ENCODE data around the gene RHOF.

DNA sequence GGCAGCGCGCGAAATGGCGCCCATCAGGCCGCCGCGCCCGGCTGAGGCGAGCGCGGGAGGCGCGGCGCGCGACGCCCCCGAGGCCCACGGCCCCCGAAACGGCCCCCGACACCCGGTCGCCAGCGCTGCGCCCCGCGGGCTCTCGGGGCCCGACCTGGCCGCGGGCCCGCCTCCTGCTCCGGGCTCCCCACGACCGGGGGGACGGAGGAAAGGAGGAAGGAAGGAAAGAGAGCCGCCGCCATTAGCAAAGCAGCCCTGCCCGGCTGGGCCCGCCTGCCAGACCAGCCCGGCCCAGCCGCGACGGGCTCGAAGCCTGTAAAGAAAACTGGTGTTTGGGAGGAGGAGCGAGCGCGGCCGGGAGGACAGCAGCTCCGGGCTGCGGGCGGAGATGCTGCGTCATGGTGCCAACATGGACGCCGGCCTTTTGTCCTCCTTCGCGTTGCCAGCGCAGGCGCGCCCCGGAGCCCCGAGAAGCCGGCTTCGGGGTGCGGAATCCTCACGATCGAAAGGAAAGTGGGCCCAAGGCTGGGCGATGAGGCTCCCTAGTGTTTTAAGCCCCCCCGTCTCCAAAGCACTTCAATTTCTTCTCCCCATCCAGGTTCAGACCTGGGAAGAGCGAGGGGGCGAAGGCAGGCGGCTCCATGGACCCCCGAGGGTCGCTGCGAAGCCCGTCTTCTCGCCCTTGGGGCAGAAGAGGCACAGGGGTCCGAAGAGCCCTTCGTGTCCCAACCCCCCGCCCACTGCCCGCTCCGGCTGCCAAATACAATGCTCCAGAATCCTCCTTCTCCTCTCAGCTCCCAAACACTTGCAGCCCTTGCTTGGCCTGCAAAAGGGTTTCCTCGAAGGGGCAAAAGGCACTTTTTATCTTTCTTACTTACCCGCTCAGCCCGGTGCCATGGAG is 7.5 kb upstream of the RHOF start:
- TF ChIP-seq, protein P1, sequence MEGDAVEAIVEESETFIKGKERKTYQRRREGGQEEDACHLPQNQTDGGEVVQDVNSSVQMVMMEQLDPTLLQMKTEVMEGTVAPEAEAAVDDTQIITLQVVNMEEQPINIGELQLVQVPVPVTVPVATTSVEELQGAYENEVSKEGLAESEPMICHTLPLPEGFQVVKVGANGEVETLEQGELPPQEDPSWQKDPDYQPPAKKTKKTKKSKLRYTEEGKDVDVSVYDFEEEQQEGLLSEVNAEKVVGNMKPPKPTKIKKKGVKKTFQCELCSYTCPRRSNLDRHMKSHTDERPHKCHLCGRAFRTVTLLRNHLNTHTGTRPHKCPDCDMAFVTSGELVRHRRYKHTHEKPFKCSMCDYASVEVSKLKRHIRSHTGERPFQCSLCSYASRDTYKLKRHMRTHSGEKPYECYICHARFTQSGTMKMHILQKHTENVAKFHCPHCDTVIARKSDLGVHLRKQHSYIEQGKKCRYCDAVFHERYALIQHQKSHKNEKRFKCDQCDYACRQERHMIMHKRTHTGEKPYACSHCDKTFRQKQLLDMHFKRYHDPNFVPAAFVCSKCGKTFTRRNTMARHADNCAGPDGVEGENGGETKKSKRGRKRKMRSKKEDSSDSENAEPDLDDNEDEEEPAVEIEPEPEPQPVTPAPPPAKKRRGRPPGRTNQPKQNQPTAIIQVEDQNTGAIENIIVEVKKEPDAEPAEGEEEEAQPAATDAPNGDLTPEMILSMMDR (conservative IDR thresholded peaks at IDR 0.05; ENCODE audit: low read depth, low read length) = no peak
- TF ChIP-seq EZH2phosphoT487 (IDR thresholded peaks at IDR 0.05; ENCODE audit: borderline replicate concordance, low read length) (no peak), EZH2 (IDR thresholded peaks at IDR 0.05; ENCODE audit: low read length, unreplicated experiment) (no peak)

Data from PC-3 (cell line).